GM23338 (cell line): ENCODE measurements around the gene LAMC2. TPM values are rescaled to one million over a fixed set of nuclear protein-coding genes. Genes with fewer than 3 reads are reported as not detected.
A peak's percentile ranks its signal among the peaks of the same experiment; 100 is the strongest.

Source experiments
- ATAC-seq: fragments of 200-7000 bp; cut with Tn5 transposase; 3 replicates; pipeline ENCODE4 v1.9.1; 2020
- DNase-seq: peaks from one replicate; pipeline ENCODE4 v3.0.0-alpha.2; 2015; ENCODE audit warnings: low spot score
- H2AFZ ChIP-seq: fragments of 200-600 bp; sonication (generic); 2 replicates; pipeline ENCODE4 v1.8.0; 2016; ENCODE audit warnings: antibody characterized with exemption, mild to moderate bottlenecking, moderate library complexity
- H3F3A ChIP-seq: fragments of 200-600 bp; sonication (generic); replicated peaks from 2 replicates; pipeline ENCODE4 v1.8.0; 2017; ENCODE audit warnings: antibody characterized with exemption, mixed run types, low read depth
- H3K27ac ChIP-seq: fragments of 200-600 bp; sonication (generic); 2 replicates; pipeline ENCODE4 v1.6.1; 2016; ENCODE audit warnings: low read depth
- H3K27me3 ChIP-seq: fragments of 200-600 bp; sonication (generic); 2 replicates; pipeline ENCODE4 v1.8.0; 2016; ENCODE audit warnings: mild to moderate bottlenecking, mixed run types, moderate library complexity; ENCODE audit not compliant: insufficient read depth
- H3K36me3 ChIP-seq: fragments of 200-600 bp; sonication (generic); 2 replicates; pipeline ENCODE4 v1.8.0; 2016; ENCODE audit warnings: mild to moderate bottlenecking; ENCODE audit not compliant: insufficient read depth
- H3K4me1 ChIP-seq: fragments of 200-600 bp; sonication (generic); 2 replicates; pipeline ENCODE4 v1.8.0; 2016; ENCODE audit warnings: mild to moderate bottlenecking, moderate library complexity; ENCODE audit not compliant: insufficient read depth
- H3K4me2 ChIP-seq: fragments of 200-600 bp; sonication (generic); 2 replicates; pipeline ENCODE4 v1.7.1; 2017; ENCODE audit warnings: mixed run types
- H3K4me3 ChIP-seq: fragments of 200-600 bp; sonication (generic); 2 replicates; pipeline ENCODE4 v1.6.1; 2016; ENCODE audit warnings: mixed run types
- H3K79me2 ChIP-seq: fragments of 200-600 bp; sonication (generic); replicated peaks from 2 replicates; pipeline ENCODE4 v1.8.0; 2017; ENCODE audit warnings: mild to moderate bottlenecking; ENCODE audit not compliant: insufficient read depth
- H3K9me2 ChIP-seq: fragments of 200-600 bp; sonication (generic); 2 replicates; pipeline ENCODE4 v1.8.0; 2017; ENCODE audit not compliant: insufficient read depth
- H4K20me1 ChIP-seq: fragments of 200-600 bp; sonication (generic); replicated peaks from 2 replicates; pipeline ENCODE4 v1.8.0; 2017; ENCODE audit warnings: mild to moderate bottlenecking; ENCODE audit not compliant: insufficient read depth
- H3K27ac Mint-ChIP-seq: 2 replicates; pipeline ENCODE4 v1.8.0; 2020; ENCODE audit warnings: inconsistent platforms, mild to moderate bottlenecking, moderate library complexity, mixed read lengths
- H3K27me3 Mint-ChIP-seq: 3 replicates; pipeline ENCODE4 v1.8.0; 2022; ENCODE audit warnings: low read depth, mild to moderate bottlenecking, moderate library complexity, mixed read lengths, inconsistent platforms; ENCODE audit not compliant: insufficient read depth, poor library complexity
- H3K36me3 Mint-ChIP-seq: 3 replicates; pipeline ENCODE4 v1.8.0; 2021; ENCODE audit warnings: low read depth, mild to moderate bottlenecking, inconsistent platforms, moderate library complexity, mixed read lengths
- H3K4me1 Mint-ChIP-seq: 3 replicates; pipeline ENCODE4 v1.8.0; 2020; ENCODE audit warnings: mild to moderate bottlenecking, inconsistent platforms, mixed read lengths
- H3K4me3 Mint-ChIP-seq: 3 replicates; pipeline ENCODE4 v1.8.0; 2021; ENCODE audit warnings: moderate library complexity, mild to moderate bottlenecking, inconsistent platforms, mixed read lengths
- H3K9me3 Mint-ChIP-seq: 3 replicates; pipeline ENCODE4 v1.8.0; 2020; ENCODE audit warnings: moderate library complexity, mild to moderate bottlenecking, inconsistent platforms, mixed read lengths
- CREB1 ChIP-seq: fragments of 250-450 bp; sonication (Bioruptor Pico); IDR thresholded peaks from 2 replicates; pipeline ENCODE4 v1.5.0; 2020; ENCODE audit warnings: low read depth, mild to moderate bottlenecking, moderate library complexity
- CTCF ChIP-seq, 2 experiments: fragments of 200-600 bp in 1 of 2; sonication (generic) in 1 of 2; conservative IDR thresholded peaks; 2 replicates each; pipeline versions ENCODE4 v1.5.1 to v1.6.1; 2016 to 2017; ENCODE audit warnings: antibody characterized with exemption in 2 of 2, low read depth in 2 of 2, mild to moderate bottlenecking in 2 of 2, moderate library complexity in 1 of 2
- EZH2phosphoT487 ChIP-seq: fragments of 200-600 bp; sonication (generic); IDR thresholded peaks from one replicate; pipeline ENCODE4 v1.8.1; 2018; ENCODE audit warnings: antibody characterized with exemption; ENCODE audit not compliant: unreplicated experiment
- JUNB ChIP-seq: IDR thresholded peaks from one replicate; pipeline ENCODE4 v1.6.1; 2016; ENCODE audit warnings: antibody characterized with exemption; ENCODE audit not compliant: unreplicated experiment
- NANOG ChIP-seq: IDR thresholded peaks from 2 replicates; pipeline ENCODE4 v1.6.1; 2016; ENCODE audit warnings: antibody characterized with exemption, borderline replicate concordance
- POLR2AphosphoS5 ChIP-seq: IDR thresholded peaks from 2 replicates; pipeline ENCODE4 v1.6.1; 2016; ENCODE audit warnings: antibody characterized with exemption, low read depth
- STAT1 ChIP-seq: IDR thresholded peaks from one replicate; pipeline ENCODE4 v1.6.1; 2016; ENCODE audit warnings: antibody characterized with exemption; ENCODE audit not compliant: unreplicated experiment
- ZNF114 ChIP-seq: fragments of 250-450 bp; sonication (Bioruptor Pico); IDR thresholded peaks from 2 replicates; pipeline ENCODE4 v1.5.0; 2020; ENCODE audit warnings: mild to moderate bottlenecking, moderate library complexity
- ZNF331 ChIP-seq: fragments of 250-450 bp; sonication (Bioruptor Pico); IDR thresholded peaks from 2 replicates; pipeline ENCODE4 v1.5.0; 2020; ENCODE audit warnings: low read depth, mild to moderate bottlenecking, moderate library complexity
- ZNF462 ChIP-seq: fragments of 250-450 bp; sonication (Bioruptor Pico); IDR thresholded peaks from 2 replicates; pipeline ENCODE4 v1.5.0; 2020; ENCODE audit warnings: mild to moderate bottlenecking, moderate library complexity
- polyA plus RNA-seq: library from polyadenylated mRNA; unstranded; fragments of >200 nt; fragmentation: Nextera tagmentation; extraction: Ambion mirVana; gene quantifications from 2 replicates; pipeline ENCODE4 v1.2.1, GENCODE V29; 2016
- total RNA-seq: library from RNA; depleted of rRNA; stranded (reverse); fragments of >200 nt; shearing (Covaris generic); gene quantifications from 2 replicates; pipeline ENCODE4 v1.2.3, GENCODE V29; 2014
- TF ChIP-seq, protein P1 (sequence below): IDR thresholded peaks from 2 replicates; pipeline ENCODE4 v1.6.1; 2016; ENCODE audit warnings: antibody characterized with exemption
- TF ChIP-seq, protein P2 (sequence below): IDR thresholded peaks from one replicate; pipeline ENCODE4 v1.6.1; 2018; ENCODE audit warnings: antibody characterized with exemption; ENCODE audit not compliant: unreplicated experiment

The LAMC2 gene
- total and polyA plus RNA-seq, 2 experiments from 2014 or later, result 4.3 to 19.5 TPM

DNA sequence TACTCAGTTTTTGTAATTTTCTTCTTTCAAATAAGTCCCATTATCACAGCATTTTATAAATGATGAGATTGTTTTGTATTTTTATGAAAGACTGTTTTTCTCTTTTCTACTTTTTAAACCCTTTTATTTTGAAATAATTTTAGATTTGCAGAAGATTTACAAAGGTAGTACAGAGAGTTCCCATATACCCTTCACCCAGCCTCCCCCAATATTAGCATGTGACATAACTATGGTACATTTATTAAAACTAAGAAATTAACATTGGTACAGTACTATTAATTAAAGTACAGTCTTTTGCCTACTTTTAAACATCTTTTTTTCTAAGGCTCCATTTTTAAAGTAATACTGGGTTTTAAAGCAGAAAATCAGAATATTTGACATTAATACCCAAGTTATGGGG lies 35.6 kb upstream of the LAMC2 start (continued):
- no peak for TF ChIP-seq JUNB
- no peak for TF ChIP-seq ZNF114
- no peak for TF ChIP-seq POLR2AphosphoS5

DNA sequence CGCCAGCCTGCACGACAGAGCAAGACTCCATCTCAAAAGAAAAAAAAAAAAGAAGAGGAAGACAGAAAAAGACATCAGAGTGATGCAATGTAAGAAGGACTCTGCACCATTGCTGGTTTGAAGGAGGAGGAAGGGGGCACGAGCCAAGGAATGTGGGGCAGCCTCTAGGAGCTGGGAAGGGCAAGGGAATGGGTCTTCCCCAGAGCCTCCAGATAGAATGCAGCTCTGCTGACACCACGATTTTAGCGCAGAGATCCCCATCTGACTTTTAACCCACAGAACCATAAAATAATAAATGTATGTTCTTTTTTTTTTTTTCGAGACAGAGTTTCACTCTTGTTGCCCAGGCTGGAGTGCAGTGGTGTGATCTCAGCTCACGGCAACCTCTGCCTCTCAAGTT lies 33.9 kb upstream of the LAMC2 start:
- Mint-ChIP-seq H3K9me3 (no peaks in the 10 kb centered on the region), H3K36me3 (no peaks in the 10 kb centered on the region), H3K27ac (no peak overlapping the region), H3K4me1 (no peaks in the 10 kb centered on the region; the same call in 2 of the 3 replicates), H3K4me3 (no peak overlapping the region), H3K27me3 (no peaks in the 10 kb centered on the region)
- Histone ChIP-seq H3K4me3 (no peak overlapping the region), H3K36me3 (no peaks in the 10 kb centered on the region), H2AFZ (0 out of 2 replicates have a peak overlapping the region, but pooled peaks have one; percentile 67), H3K27me3 (no peaks in the 10 kb centered on the region), H3K4me2 (no peak overlapping the region), H3F3A (no peaks in the 10 kb centered on the region), H3K79me2 (no peaks in the 10 kb centered on the region), H4K20me1 (no peaks in the 10 kb centered on the region), H3K27ac (no peak overlapping the region), H3K4me1 (no peaks in the 10 kb centered on the region), H3K9me2 (no peaks in the 10 kb centered on the region)
- no peak for TF ChIP-seq ZNF331 (CRISPR knock-in tag)
- no peak for TF ChIP-seq CREB1 (CRISPR knock-in tag)
- no peak for TF ChIP-seq CTCF (conservative IDR thresholded peaks at IDR 0.05; ENCODE audit: low read depth in 2 of 2)
- no peak for TF ChIP-seq POLR2AphosphoS5
- TF ChIP-seq ZNF114, result no peak
- TF ChIP-seq, protein P1, sequence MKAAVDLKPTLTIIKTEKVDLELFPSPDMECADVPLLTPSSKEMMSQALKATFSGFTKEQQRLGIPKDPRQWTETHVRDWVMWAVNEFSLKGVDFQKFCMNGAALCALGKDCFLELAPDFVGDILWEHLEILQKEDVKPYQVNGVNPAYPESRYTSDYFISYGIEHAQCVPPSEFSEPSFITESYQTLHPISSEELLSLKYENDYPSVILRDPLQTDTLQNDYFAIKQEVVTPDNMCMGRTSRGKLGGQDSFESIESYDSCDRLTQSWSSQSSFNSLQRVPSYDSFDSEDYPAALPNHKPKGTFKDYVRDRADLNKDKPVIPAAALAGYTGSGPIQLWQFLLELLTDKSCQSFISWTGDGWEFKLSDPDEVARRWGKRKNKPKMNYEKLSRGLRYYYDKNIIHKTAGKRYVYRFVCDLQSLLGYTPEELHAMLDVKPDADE, result no peak
- no peak for TF ChIP-seq NANOG
- TF ChIP-seq EZH2phosphoT487, result no peak
- TF ChIP-seq STAT1, result no peak
- no peak for TF ChIP-seq ZNF462 (CRISPR knock-in tag)
- TF ChIP-seq, protein P2, sequence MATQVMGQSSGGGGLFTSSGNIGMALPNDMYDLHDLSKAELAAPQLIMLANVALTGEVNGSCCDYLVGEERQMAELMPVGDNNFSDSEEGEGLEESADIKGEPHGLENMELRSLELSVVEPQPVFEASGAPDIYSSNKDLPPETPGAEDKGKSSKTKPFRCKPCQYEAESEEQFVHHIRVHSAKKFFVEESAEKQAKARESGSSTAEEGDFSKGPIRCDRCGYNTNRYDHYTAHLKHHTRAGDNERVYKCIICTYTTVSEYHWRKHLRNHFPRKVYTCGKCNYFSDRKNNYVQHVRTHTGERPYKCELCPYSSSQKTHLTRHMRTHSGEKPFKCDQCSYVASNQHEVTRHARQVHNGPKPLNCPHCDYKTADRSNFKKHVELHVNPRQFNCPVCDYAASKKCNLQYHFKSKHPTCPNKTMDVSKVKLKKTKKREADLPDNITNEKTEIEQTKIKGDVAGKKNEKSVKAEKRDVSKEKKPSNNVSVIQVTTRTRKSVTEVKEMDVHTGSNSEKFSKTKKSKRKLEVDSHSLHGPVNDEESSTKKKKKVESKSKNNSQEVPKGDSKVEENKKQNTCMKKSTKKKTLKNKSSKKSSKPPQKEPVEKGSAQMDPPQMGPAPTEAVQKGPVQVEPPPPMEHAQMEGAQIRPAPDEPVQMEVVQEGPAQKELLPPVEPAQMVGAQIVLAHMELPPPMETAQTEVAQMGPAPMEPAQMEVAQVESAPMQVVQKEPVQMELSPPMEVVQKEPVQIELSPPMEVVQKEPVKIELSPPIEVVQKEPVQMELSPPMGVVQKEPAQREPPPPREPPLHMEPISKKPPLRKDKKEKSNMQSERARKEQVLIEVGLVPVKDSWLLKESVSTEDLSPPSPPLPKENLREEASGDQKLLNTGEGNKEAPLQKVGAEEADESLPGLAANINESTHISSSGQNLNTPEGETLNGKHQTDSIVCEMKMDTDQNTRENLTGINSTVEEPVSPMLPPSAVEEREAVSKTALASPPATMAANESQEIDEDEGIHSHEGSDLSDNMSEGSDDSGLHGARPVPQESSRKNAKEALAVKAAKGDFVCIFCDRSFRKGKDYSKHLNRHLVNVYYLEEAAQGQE, result no peak
- no peak for TF ChIP-seq JUNB
- DNase-seq (no peak), ATAC-seq (no peak)
